ENCODE results near the gene GLIS1. TPM values are rescaled to one million over a fixed set of nuclear protein-coding genes. Genes with fewer than 3 reads are reported as not detected.

The GLIS1 gene
- total and polyA plus RNA-seq, 12 donors = 0.06 to 0.10 (median 0.09) TPM; not detected in 7

DNA sequence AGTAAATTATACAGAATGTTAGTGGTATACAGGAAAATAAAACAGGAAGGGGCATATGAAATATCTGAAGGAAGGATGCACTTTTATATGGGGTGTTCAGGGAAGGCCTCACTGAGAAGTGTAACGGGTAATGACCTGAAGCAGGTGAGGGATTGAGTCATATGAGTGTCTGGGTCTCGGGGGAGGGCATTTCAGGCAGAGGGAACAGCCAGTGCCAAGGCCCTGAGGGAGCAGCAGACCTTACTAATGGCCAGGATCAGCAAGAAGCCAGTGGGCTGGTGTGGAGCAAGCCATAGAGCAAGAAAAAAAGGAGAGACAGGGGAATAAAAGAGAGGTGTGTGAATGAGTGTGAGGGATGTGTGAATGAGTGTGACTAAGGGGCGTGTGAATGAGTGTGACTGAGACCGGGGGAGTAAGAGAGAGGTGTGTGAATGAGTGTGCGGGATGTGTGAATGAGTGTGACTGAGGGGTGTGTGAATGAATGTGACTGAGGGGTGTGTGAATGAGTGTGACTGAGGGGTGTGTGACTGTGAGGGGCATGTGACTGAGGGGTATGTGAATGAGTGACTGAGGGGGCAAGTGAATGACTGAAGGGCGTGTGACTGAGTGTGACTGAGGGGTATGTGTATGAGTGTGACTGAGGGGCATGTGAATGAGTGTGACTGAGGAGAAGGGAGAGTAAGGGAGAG, 107.2 kb downstream of the GLIS1 start:
- no peak for TF ChIP-seq CTCF (IDR thresholded peaks at IDR 0.05)
- no peaks in the 10 kb centered on the region for H3K9me3 ChIP-seq
- intact Hi-C loops (cut with DNase I) = no loop called here
- no peaks in the 10 kb centered on the region for H3K4me1 ChIP-seq
- ATAC-seq = no peak
- H3K36me3 ChIP-seq = no peaks in the 10 kb centered on the region
- H3K4me3 ChIP-seq = no peak overlapping the region
- no peak for DNase-seq
- H3K27ac ChIP-seq = no peak overlapping the region
- H3K27me3 ChIP-seq = peaks cover 0 to 18% (median 0%) of the 10 kb centered on the region in 7 donors
- WGBS, 2 donors = 85 to 90% methylated on average over 6 of the region's 6 CpGs

GRCh38 chr1:53629101-53629691, 109.8 kb downstream of the GLIS1 start:
- ATAC-seq (no peak), DNase-seq (no peak)
- Histone ChIP-seq H3K4me1 (no peaks in the 10 kb centered on the region), H3K36me3 (no peaks in the 10 kb centered on the region), H3K9me3 (peaks cover 0 to 4% (median 0%) of the 10 kb centered on the region in 11 donors), H3K27ac (no peak overlapping the region), H3K4me3 (no peak overlapping the region), H3K27me3 (peaks cover 0 to 15% (median 0%) of the 10 kb centered on the region in 7 donors)
- no peak for TF ChIP-seq CTCF (IDR thresholded peaks at IDR 0.05)
- intact Hi-C loops (cut with DNase I) = no loop called here
- WGBS, 2 donors = 84% methylated on average over 7 of the region's 7 CpGs

GRCh38 chr1:53628286-53628955, 110.5 kb downstream of the GLIS1 start:
- no peak for TF ChIP-seq CTCF (IDR thresholded peaks at IDR 0.05)
- H3K4me1 ChIP-seq = no peaks in the 10 kb centered on the region
- no peak overlapping the region for H3K27ac ChIP-seq
- ATAC-seq = no peak
- no peak for DNase-seq
- peaks cover 0 to 15% (median 0%) of the 10 kb centered on the region in 7 donors for H3K27me3 ChIP-seq
- 86 to 89% methylated on average over 14 of the region's 14 CpGs for WGBS, 2 donors
- H3K9me3 ChIP-seq = peaks cover 0 to 12% (median 0%) of the 10 kb centered on the region in 11 donors
- H3K36me3 ChIP-seq = no peaks in the 10 kb centered on the region
- intact Hi-C loops (cut with DNase I) = no loop called here
- H3K4me3 ChIP-seq = no peak overlapping the region

DNA sequence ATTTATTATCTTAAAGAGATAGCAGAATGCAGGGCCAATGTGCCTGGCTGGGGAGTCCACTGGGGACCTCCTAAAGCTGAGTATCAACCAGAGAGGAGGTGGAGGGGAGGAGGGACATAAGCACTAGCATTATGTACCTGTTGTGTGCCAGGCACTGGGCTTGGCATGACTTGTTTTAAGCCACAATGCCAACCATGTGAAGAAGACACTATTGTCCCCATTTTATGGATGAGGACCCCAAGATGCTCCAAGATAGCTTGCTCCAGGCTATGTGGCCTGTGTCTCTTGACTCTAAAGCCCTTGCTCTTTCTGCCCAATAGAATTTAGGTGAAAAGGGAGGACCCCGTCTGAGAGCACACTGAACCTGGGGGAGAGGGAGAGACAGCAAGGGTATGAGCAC, 111.3 kb downstream of the GLIS1 start:
- Histone ChIP-seq H3K36me3 (no peaks in the 10 kb centered on the region), H3K27me3 (peaks cover 0 to 15% (median 0%) of the 10 kb centered on the region in 7 donors), H3K4me3 (no peak overlapping the region), H3K4me1 (no peaks in the 10 kb centered on the region), H3K9me3 (peaks cover 0 to 16% (median 0%) of the 10 kb centered on the region in 11 donors), H3K27ac (no peak overlapping the region)
- peak in 1 of 8 donors; percentile 17 for ATAC-seq
- TF ChIP-seq CTCF (IDR thresholded peaks at IDR 0.05) = no peak
- intact Hi-C loops (cut with DNase I) = no loop called here
- DNase-seq = no peak
- 79 to 80% methylated on average over 1 of the region's 1 CpG for WGBS, 2 donors
